Measurements from ENCODE around the gene ZNF652. TPM values are rescaled to one million over a fixed set of nuclear protein-coding genes. Genes with fewer than 3 reads are reported as not detected.

The ZNF652 gene
- total RNA-seq, 1 experiment from 2014 or later, result 18.2 TPM

GRCh38 chr17:49252148-49252695 is 109.8 kb downstream of the ZNF652 start:
- H3K4me3 ChIP-seq (ENCODE audit: low read length), result no peak overlapping the region
- H3K27ac ChIP-seq (ENCODE audit: low read length), result no peak overlapping the region
- no peaks in the 10 kb centered on the region for H4K20me1 ChIP-seq (ENCODE audit: low read length)
- no peak overlapping the region for H3K4me2 ChIP-seq (ENCODE audit: low read length)
- H3K36me3 ChIP-seq (ENCODE audit: low read depth, low read length), result no peaks in the 10 kb centered on the region
- peaks cover 6% of the 10 kb centered on the region; the same call in 1 of the 2 replicates for H3K4me1 ChIP-seq (ENCODE audit: insufficient read depth, low read length)
- H3K9me3 ChIP-seq (ENCODE audit: low read length), result no peaks in the 10 kb centered on the region
- intact Hi-C loops (cut with micrococcal nuclease), result no loop called here
- H3K79me2 ChIP-seq (ENCODE audit: low read length), result no peaks in the 10 kb centered on the region
- BruUV-seq (replicated peaks), result no TSS peak
- no peak overlapping the region for H3K9ac ChIP-seq (ENCODE audit: low read length)
- POLR2A ChIA-PET (ENCODE audit: unreplicated experiment), result no interaction called here
- H2AFZ ChIP-seq (ENCODE audit: low read length), result no peak overlapping the region
- no peaks in the 10 kb centered on the region for H3F3A ChIP-seq (ENCODE audit: low read length, unreplicated experiment)
- H3K27me3 ChIP-seq (ENCODE audit: low read length), result no peaks in the 10 kb centered on the region
- TF ChIP-seq, protein P1, sequence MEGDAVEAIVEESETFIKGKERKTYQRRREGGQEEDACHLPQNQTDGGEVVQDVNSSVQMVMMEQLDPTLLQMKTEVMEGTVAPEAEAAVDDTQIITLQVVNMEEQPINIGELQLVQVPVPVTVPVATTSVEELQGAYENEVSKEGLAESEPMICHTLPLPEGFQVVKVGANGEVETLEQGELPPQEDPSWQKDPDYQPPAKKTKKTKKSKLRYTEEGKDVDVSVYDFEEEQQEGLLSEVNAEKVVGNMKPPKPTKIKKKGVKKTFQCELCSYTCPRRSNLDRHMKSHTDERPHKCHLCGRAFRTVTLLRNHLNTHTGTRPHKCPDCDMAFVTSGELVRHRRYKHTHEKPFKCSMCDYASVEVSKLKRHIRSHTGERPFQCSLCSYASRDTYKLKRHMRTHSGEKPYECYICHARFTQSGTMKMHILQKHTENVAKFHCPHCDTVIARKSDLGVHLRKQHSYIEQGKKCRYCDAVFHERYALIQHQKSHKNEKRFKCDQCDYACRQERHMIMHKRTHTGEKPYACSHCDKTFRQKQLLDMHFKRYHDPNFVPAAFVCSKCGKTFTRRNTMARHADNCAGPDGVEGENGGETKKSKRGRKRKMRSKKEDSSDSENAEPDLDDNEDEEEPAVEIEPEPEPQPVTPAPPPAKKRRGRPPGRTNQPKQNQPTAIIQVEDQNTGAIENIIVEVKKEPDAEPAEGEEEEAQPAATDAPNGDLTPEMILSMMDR (conservative IDR thresholded peaks at IDR 0.05; ENCODE audit: low read depth, low read length), result no peak
- TF ChIP-seq EZH2phosphoT487 (IDR thresholded peaks at IDR 0.05; ENCODE audit: borderline replicate concordance, low read length) (no peak), EZH2 (IDR thresholded peaks at IDR 0.05; ENCODE audit: low read length, unreplicated experiment) (no peak)
- CTCF ChIA-PET, result interaction anchor here (0.6 kb wide), 1 partner anchor 95 kb away, joined by 4 read pairs; no protein-coding TSS in a partner anchor
- H3K9me2 ChIP-seq (replicated peaks; ENCODE audit: low read length), result no peaks in the 10 kb centered on the region
- DNase-seq (no peak), ATAC-seq (no peak; the same call in 1 of the 2 replicates)

DNA sequence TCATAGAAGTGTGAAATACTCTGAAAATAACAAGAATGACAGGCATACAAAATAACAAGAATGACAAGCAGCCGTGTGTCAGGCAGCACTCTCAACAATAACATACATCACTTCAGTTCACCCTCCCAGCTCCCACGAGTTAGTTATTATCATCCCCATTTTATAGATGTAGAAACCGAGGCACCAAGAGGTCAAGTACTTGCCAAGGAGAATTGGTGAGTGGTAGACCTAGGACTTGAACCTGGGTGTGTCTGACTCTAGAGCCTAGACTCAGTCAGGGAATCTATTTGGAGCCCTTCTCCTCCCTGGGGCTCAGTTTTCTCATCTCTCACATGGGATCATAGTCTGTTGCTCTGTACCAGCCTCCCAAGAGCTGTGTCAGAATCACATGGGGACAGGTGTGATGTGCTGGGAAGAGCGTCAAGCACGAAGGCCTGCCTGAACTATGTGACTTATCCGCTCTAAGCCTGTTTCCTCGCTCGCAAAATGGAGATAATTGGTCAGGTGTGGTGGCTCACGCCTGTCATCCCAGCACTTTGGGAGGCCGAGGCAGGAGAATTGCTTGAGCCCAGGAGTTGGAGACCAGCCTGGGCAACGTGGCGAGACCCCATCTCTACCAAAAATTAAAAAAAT is 112.0 kb downstream of the ZNF652 start:
- no peak for ATAC-seq
- no peaks in the 10 kb centered on the region for H3K9me2 ChIP-seq (replicated peaks; ENCODE audit: low read length)
- POLR2A ChIA-PET (ENCODE audit: unreplicated experiment), result interaction anchor here (0.5 kb wide), 1 partner anchor 9 kb away, joined by 3 read pairs; no protein-coding TSS in a partner anchor
- H2AFZ ChIP-seq (ENCODE audit: low read length), result peak overlapping the region; percentile 35; the same call in 1 of the 2 replicates
- H3K4me1 ChIP-seq (ENCODE audit: insufficient read depth, low read length), result peaks cover 6% of the 10 kb centered on the region; the same call in 1 of the 2 replicates
- no peak for DNase-seq
- H3F3A ChIP-seq (ENCODE audit: low read length, unreplicated experiment), result no peaks in the 10 kb centered on the region
- H3K4me2 ChIP-seq (ENCODE audit: low read length), result no peak overlapping the region
- H3K9me3 ChIP-seq (ENCODE audit: low read length), result no peaks in the 10 kb centered on the region
- no TSS peak for BruUV-seq (replicated peaks)
- H3K27me3 ChIP-seq (ENCODE audit: low read length), result no peaks in the 10 kb centered on the region
- no peak overlapping the region for H3K4me3 ChIP-seq (ENCODE audit: low read length)
- no peaks in the 10 kb centered on the region for H3K36me3 ChIP-seq (ENCODE audit: low read depth, low read length)
- H4K20me1 ChIP-seq (ENCODE audit: low read length), result no peaks in the 10 kb centered on the region
- CTCF ChIA-PET, result no interaction called here
- H3K27ac ChIP-seq (ENCODE audit: low read length), result no peak overlapping the region
- TF ChIP-seq, protein P1 (conservative IDR thresholded peaks at IDR 0.05; ENCODE audit: low read depth, low read length), result no peak
- TF ChIP-seq EZH2 (IDR thresholded peaks at IDR 0.05; ENCODE audit: low read length, unreplicated experiment) (no peak), EZH2phosphoT487 (IDR thresholded peaks at IDR 0.05; ENCODE audit: borderline replicate concordance, low read length) (no peak)
- no peak overlapping the region for H3K9ac ChIP-seq (ENCODE audit: low read length)
- intact Hi-C loops (cut with micrococcal nuclease), result no loop called here
- no peaks in the 10 kb centered on the region for H3K79me2 ChIP-seq (ENCODE audit: low read length)

- no peak overlapping the region for H3K27ac ChIP-seq (ENCODE audit: low read length)
- H3K36me3 ChIP-seq (ENCODE audit: low read depth, low read length), result no peaks in the 10 kb centered on the region
- H4K20me1 ChIP-seq (ENCODE audit: low read length), result no peaks in the 10 kb centered on the region
- H3K9ac ChIP-seq (ENCODE audit: low read length), result no peak overlapping the region
- ChIA-PET CTCF (no interaction called here), POLR2A (ENCODE audit: unreplicated experiment) (interaction anchor here (0.5 kb wide), 1 partner anchor 9 kb away, joined by 3 read pairs; no protein-coding TSS in a partner anchor)
- no peak for TF ChIP-seq EZH2phosphoT487 (IDR thresholded peaks at IDR 0.05; ENCODE audit: borderline replicate concordance, low read length)
- TF ChIP-seq, protein P1 (conservative IDR thresholded peaks at IDR 0.05; ENCODE audit: low read depth, low read length), result no peak
- TF ChIP-seq EZH2 (IDR thresholded peaks at IDR 0.05; ENCODE audit: low read length, unreplicated experiment), result no peak
- intact Hi-C loops (cut with micrococcal nuclease), result no loop called here
- H3K4me1 ChIP-seq (ENCODE audit: insufficient read depth, low read length), result peaks cover 6% of the 10 kb centered on the region; the same call in 1 of the 2 replicates
- H3K4me2 ChIP-seq (ENCODE audit: low read length), result no peak overlapping the region
- DNase-seq, result peak; percentile 32
- no peaks in the 10 kb centered on the region for H3K27me3 ChIP-seq (ENCODE audit: low read length)
- H2AFZ ChIP-seq (ENCODE audit: low read length), result peak overlapping the region; percentile 35; the same call in 1 of the 2 replicates
- no peak overlapping the region for H3K4me3 ChIP-seq (ENCODE audit: low read length)
- no TSS peak for BruUV-seq (replicated peaks)
- H3K9me3 ChIP-seq (ENCODE audit: low read length), result no peaks in the 10 kb centered on the region
- ATAC-seq, result peak; percentile 41
- H3F3A ChIP-seq (ENCODE audit: low read length, unreplicated experiment), result no peaks in the 10 kb centered on the region
- H3K9me2 ChIP-seq (replicated peaks; ENCODE audit: low read length), result no peaks in the 10 kb centered on the region
- no peaks in the 10 kb centered on the region for H3K79me2 ChIP-seq (ENCODE audit: low read length)
Observed at GRCh38 chr17:49249292-49249794, 112.7 kb downstream of the ZNF652 start.
